IPS-15b (cell line): Measurements from ENCODE around the gene ARHGEF37.

Experiments
- H3K27me3 ChIP-seq: one replicate; pipeline ENCODE4 v1.6.1; 2013; ENCODE audit warnings: low read length; ENCODE audit not compliant: control insufficient read depth, insufficient read depth
- H3K36me3 ChIP-seq: one replicate; pipeline ENCODE4 v1.6.1; 2013; ENCODE audit warnings: low read length; ENCODE audit not compliant: control insufficient read depth, insufficient read depth
- H3K4me1 ChIP-seq: one replicate; pipeline ENCODE4 v1.6.1; 2013; ENCODE audit warnings: mild to moderate bottlenecking, low read length; ENCODE audit not compliant: control insufficient read depth, insufficient read depth
- H3K4me3 ChIP-seq: one replicate; pipeline ENCODE4 v1.5.1; 2013; ENCODE audit warnings: low read depth, low read length
- H3K9ac ChIP-seq: one replicate; pipeline ENCODE4 v1.6.1; 2013; ENCODE audit warnings: low read depth, mild to moderate bottlenecking, low read length
- H3K9me3 ChIP-seq: one replicate; pipeline ENCODE4 v1.6.1; 2013; ENCODE audit warnings: mild to moderate bottlenecking, low read length; ENCODE audit not compliant: control insufficient read depth, insufficient read depth

Gene ARHGEF37

DNA sequence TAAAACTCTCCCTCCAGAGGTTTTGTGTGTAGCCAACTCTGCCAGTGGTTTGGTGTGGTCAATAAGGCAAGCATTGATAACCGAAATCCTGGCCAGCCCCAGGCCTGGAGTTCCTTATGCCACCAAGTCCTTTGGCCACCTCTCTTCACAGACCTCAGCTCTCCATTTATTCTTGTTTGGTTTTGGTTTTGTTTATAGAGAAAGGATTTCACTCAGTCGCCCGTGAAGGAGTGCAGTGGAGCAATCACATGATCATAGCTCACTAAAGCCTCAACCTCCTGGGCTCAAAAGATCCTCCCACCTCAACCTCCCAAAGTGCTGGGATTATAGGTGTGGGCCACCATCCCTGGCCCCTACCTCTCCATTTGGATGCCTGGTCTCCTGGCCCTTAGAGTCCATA lies 93.4 kb downstream of the ARHGEF37 start:
- Histone ChIP-seq H3K36me3 (no peaks in the 10 kb centered on the region), H3K9me3 (no peaks in the 10 kb centered on the region), H3K9ac (no peak overlapping the region), H3K4me3 (no peak overlapping the region), H3K27me3 (no peaks in the 10 kb centered on the region), H3K4me1 (no peaks in the 10 kb centered on the region)

DNA sequence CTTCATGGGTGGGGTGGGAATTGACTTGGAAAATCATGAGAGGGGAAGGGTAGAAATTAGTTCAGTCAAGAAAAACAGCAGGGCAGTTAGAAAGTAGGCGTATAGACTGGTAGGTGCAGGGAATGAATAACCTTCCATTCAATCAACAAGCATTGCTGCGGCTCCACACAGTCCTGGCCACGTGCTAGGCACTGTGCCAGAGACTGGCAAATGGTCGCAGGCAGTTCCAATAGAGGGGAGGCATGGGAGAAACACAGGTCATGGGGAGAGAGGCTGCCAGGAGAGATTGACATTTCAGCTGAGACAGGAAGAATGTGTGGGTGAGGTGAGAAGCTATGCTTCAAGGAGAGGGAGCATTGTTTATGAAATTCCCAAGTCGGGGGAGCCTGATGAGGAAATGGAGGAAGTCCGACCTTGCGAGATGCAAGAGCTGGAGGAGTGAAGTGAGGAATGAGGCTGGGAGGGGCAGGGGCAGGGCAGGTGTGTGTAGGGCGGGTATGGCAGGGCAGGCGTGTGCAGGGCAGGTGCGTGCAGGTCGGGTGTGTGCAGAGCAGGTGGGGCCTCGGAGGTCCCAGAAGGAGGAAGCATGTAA lies 94.4 kb downstream of the ARHGEF37 start:
- Histone ChIP-seq H3K4me3 (no peak overlapping the region), H3K27me3 (no peaks in the 10 kb centered on the region), H3K9ac (no peak overlapping the region), H3K9me3 (no peaks in the 10 kb centered on the region), H3K36me3 (no peaks in the 10 kb centered on the region), H3K4me1 (no peaks in the 10 kb centered on the region)

DNA sequence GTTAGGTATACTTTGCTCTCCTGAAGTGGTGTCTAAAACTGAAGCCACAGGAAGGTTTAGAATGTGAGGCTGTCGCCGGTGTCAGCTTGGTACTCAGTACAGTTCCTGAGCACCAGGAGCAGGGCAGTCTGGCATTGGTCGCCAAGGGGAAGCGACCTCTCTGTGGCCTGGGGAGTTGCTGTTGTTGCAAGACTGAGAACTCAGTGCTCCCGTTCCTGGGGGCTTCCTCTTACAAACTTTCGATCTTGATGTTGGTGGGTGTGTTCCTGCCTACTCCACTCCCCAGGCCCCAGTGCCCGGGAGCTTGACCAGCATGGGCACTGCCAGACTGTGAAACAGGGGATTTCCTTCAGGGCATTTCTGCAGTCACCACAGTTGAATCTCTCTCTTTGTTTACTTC lies 96.4 kb downstream of the ARHGEF37 start:
- no peaks in the 10 kb centered on the region for H3K36me3 ChIP-seq
- H3K27me3 ChIP-seq: no peaks in the 10 kb centered on the region
- H3K4me1 ChIP-seq: no peaks in the 10 kb centered on the region
- H3K4me3 ChIP-seq: no peak overlapping the region
- H3K9ac ChIP-seq: no peak overlapping the region
- H3K9me3 ChIP-seq: no peaks in the 10 kb centered on the region

GRCh38 chr5:149679876-149680809 lies 98.8 kb downstream of the ARHGEF37 start:
- Histone ChIP-seq H3K36me3 (no peaks in the 10 kb centered on the region), H3K27me3 (no peaks in the 10 kb centered on the region), H3K4me3 (no peak overlapping the region), H3K4me1 (no peaks in the 10 kb centered on the region), H3K9me3 (no peaks in the 10 kb centered on the region), H3K9ac (no peak overlapping the region)

DNA sequence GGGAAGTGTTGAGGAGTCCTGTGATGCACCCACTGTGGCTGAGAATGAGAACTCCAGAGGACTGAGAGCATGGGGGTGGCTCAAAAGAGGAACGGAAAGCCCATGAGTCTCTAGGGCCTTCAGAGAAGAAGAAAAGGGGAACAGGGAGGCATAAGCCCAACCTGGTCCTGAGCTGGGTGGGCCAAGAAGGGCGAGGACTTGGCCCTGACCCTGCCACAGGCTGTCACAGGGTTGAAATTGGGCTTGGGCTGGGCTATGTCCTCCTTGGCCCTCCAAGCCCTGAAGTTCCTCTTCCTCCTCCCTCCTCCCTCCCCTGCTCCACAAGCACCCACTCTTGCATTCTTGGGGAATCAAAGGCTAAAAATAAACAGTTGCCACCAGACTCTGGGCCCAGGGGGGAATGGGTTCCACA lies 99.5 kb downstream of the ARHGEF37 start:
- Histone ChIP-seq H3K36me3 (no peaks in the 10 kb centered on the region), H3K4me3 (no peak overlapping the region), H3K9me3 (no peaks in the 10 kb centered on the region), H3K4me1 (no peaks in the 10 kb centered on the region), H3K27me3 (no peaks in the 10 kb centered on the region), H3K9ac (no peak overlapping the region)

DNA sequence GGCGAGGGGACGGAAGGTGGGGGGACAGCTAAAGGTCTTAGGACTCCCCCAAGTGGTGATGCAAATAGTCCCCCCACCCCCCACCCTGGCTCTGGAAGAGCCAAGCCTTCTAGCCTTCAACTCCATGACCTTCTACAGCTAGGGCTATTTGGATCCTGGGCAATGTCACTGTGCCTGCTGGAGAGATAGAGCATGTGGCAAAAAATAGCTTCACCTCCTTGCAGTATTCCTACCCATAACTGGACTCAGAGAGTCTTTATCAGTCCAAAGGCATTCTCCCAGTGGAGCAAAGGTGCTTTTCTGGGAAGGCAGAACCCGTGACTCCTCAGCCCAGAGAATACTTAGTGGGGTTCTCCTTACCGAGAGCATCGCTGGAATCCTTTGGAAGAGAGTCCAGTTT lies 100.0 kb downstream of the ARHGEF37 start:
- no peak overlapping the region for H3K9ac ChIP-seq
- no peaks in the 10 kb centered on the region for H3K4me1 ChIP-seq
- no peaks in the 10 kb centered on the region for H3K27me3 ChIP-seq
- H3K9me3 ChIP-seq: no peaks in the 10 kb centered on the region
- no peaks in the 10 kb centered on the region for H3K36me3 ChIP-seq
- H3K4me3 ChIP-seq: no peak overlapping the region

DNA sequence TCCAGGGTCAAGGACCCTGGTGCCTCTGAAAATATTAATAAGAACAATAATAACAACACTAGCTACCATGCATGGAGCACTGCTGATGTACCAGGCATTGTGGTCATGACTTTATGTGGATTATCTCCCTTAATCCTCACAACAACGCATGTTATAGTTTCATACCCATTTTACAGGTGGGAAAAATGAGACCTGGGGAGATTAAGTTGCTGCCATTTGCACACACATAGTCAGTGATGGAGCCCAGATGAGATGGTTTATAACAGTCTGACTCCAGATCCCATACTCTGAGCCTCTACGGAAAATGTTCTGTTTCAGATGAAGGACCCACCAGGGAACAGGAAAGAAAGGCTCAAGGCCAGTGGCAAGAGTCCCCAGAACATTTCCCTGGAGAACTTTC lies 100.6 kb downstream of the ARHGEF37 start:
- Histone ChIP-seq H3K9ac (no peak overlapping the region), H3K36me3 (no peaks in the 10 kb centered on the region), H3K4me1 (no peaks in the 10 kb centered on the region), H3K27me3 (no peaks in the 10 kb centered on the region), H3K9me3 (no peaks in the 10 kb centered on the region), H3K4me3 (no peak overlapping the region)

- Histone ChIP-seq H3K9me3 (no peaks in the 10 kb centered on the region), H3K4me3 (no peak overlapping the region), H3K27me3 (no peaks in the 10 kb centered on the region), H3K9ac (no peak overlapping the region), H3K4me1 (no peaks in the 10 kb centered on the region), H3K36me3 (no peaks in the 10 kb centered on the region)
These were observed 101.3 kb downstream of the ARHGEF37 start for GRCh38 chr5:149682532-149683075.

DNA sequence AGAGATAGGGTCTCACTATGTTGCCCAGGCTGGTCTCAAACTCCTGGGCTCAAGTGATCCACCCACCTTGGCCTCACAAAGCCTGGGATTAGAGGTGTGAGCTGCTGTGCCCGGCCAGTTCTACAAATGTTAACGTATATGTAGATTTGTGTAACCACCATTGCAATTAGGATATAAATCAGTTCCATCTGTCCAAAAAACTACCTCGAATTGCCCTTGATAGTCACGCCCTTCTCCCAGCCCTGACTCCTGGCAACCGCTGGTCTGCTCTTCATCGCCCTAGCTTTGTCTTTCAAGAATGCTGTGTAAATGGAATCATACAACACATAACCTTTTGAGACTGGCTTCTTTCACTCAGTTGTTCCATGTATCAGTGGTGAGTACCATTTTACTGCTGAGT lies 102.7 kb downstream of the ARHGEF37 start:
- no peak overlapping the region for H3K4me3 ChIP-seq
- no peaks in the 10 kb centered on the region for H3K4me1 ChIP-seq
- no peak overlapping the region for H3K9ac ChIP-seq
- H3K9me3 ChIP-seq: no peaks in the 10 kb centered on the region
- no peaks in the 10 kb centered on the region for H3K36me3 ChIP-seq
- no peaks in the 10 kb centered on the region for H3K27me3 ChIP-seq

DNA sequence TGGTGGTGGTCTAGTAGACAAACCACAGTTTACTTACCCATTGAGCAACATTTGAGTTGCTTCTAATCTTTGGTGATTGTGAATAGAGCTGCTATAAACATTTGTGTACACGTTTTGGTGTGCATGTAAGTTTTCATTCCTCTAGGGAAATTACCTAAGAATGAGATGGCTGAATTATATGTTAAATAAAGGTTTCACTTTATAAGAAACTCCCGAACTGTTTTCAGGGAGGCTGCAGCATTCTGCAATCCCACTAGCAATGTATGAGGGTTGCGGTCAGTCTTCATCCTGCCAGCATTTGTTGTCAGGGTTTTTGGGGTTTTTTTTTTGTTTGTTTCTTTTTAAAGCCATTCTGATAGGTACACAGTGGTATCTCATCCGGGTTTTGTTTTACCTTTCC lies 103.1 kb downstream of the ARHGEF37 start:
- H3K4me1 ChIP-seq: no peaks in the 10 kb centered on the region
- H3K36me3 ChIP-seq: no peaks in the 10 kb centered on the region
- H3K9me3 ChIP-seq: no peaks in the 10 kb centered on the region
- H3K4me3 ChIP-seq: no peak overlapping the region
- H3K9ac ChIP-seq: no peak overlapping the region
- H3K27me3 ChIP-seq: no peaks in the 10 kb centered on the region
